Left lung (tissue), 10 donors: ENCODE data around the gene ZNF423. TPM values are rescaled to one million over a fixed set of nuclear protein-coding genes. Genes with fewer than 3 reads are reported as not detected.
A peak's percentile ranks its signal among the peaks of the same experiment; 100 is the strongest.

ENCODE experiments used
- ATAC-seq: fragments of 200-7000 bp; cut with Tn5 transposase; one replicate; pipeline ENCODE4 v1.9.1; 2020; ENCODE audit warnings: moderate library complexity
- DNase-seq, 4 donors: peaks; one replicate each; pipeline ENCODE4 v3.0.0-alpha.2; 2013 to 2020
- H3K27ac ChIP-seq, 2 donors: fragments of 200-600 bp; sonication (generic) in 1 of 2; one replicate each; pipeline versions ENCODE4 v1.5.0 to v1.8.0; 2020 to 2021
- H3K27me3 ChIP-seq, 2 donors: fragments of 200-600 bp; sonication (generic) in 1 of 2; one replicate each; pipeline versions ENCODE4 v1.5.0 to v1.8.0; 2020 to 2021
- H3K36me3 ChIP-seq, 2 donors: fragments of 200-600 bp; sonication (generic) in 1 of 2; one replicate each; pipeline versions ENCODE4 v1.5.0 to v1.8.0; 2020 to 2021
- H3K4me1 ChIP-seq, 2 donors: fragments of 200-600 bp; one replicate each; pipeline ENCODE4 v1.8.0; 2021
- H3K4me3 ChIP-seq, 2 donors: fragments of 200-600 bp; sonication (generic) in 1 of 2; one replicate each; pipeline versions ENCODE4 v1.5.0 to v1.8.0; 2020 to 2021; ENCODE audit warnings: mild to moderate bottlenecking in 1 of 2
- H3K9me3 ChIP-seq, 2 donors: fragments of 200-600 bp; sonication (generic) in 1 of 2; one replicate each; pipeline versions ENCODE4 v1.5.0 to v1.8.0; 2020 to 2021
- CTCF ChIP-seq, 2 donors: fragments of 200-600 bp; sonication (generic) in 1 of 2; IDR thresholded peaks; one replicate each; pipeline versions ENCODE4 v1.5.0 to v1.8.0; 2021; ENCODE audit warnings: antibody characterized with exemption in 2 of 2
- intact Hi-C, 2 donors: fragments of 100-400 bp; cut with DNase I; formaldehyde crosslinking; loops; one replicate each; pipeline versions ENCODE4 v1.11.2 to v1.14.2; 2022
- polyA plus RNA-seq, 6 donors: library from polyadenylated mRNA; unstranded; fragments of 120-200 nt; gene quantifications; one replicate each; pipeline ENCODE4 v1.2.1, GENCODE V29; 2013; ENCODE audit not compliant: insufficient read length in 6 of 6
- total RNA-seq, 2 donors: library from RNA; stranded (reverse); fragmentation: NEBNext Ultra II Directional; extraction: Animal tissue kit (Norgen Biotek cat#: 25700); gene quantifications; one replicate each; pipeline ENCODE4 v1.2.1, GENCODE V29; 2021
- donor health status: DM: no; HTN: yes; CAD: no.
- donor health status: DM: no; HTN: no; CAD: no.

Gene ZNF423
- total and polyA plus RNA-seq, 8 donors, result 7.8 to 30.5 (median 26.6) TPM

- TF ChIP-seq CTCF (IDR thresholded peaks at IDR 0.05), result no peak
- Histone ChIP-seq H3K4me1 (peaks cover 8 to 26% of the 10 kb centered on the region in 2 donors), H3K27me3 (peaks cover 0 to 30% of the 10 kb centered on the region in 2 donors), H3K4me3 (no peak overlapping the region), H3K9me3 (no peaks in the 10 kb centered on the region), H3K36me3 (no peaks in the 10 kb centered on the region), H3K27ac (peak overlapping the region in 1 of 2 donors; percentile 23)
- intact Hi-C loops, result no loop called here
- DNase-seq, result peak in 2 of 4 donors; percentile 57 to 70
- ATAC-seq, result no peak
Observed at GRCh38 chr16:49838441-49839016, 17.4 kb downstream of the ZNF423 start.

GRCh38 chr16:49837688-49838410, 18.1 kb downstream of the ZNF423 start:
- no peak overlapping the region for H3K27ac ChIP-seq
- ATAC-seq (no peak), DNase-seq (no peak)
- intact Hi-C loops, result no loop called here
- peaks cover 8 to 26% of the 10 kb centered on the region in 2 donors for H3K4me1 ChIP-seq
- H3K36me3 ChIP-seq, result no peaks in the 10 kb centered on the region
- peaks cover 0 to 30% of the 10 kb centered on the region in 2 donors for H3K27me3 ChIP-seq
- TF ChIP-seq CTCF (IDR thresholded peaks at IDR 0.05), result no peak
- no peak overlapping the region for H3K4me3 ChIP-seq
- H3K9me3 ChIP-seq, result no peaks in the 10 kb centered on the region

- ATAC-seq (no peak), DNase-seq (no peak)
- Histone ChIP-seq H3K4me3 (no peak overlapping the region), H3K4me1 (peaks cover 8 to 26% of the 10 kb centered on the region in 2 donors), H3K27me3 (peaks cover 0 to 30% of the 10 kb centered on the region in 2 donors), H3K27ac (peak overlapping the region in 1 of 2 donors; percentile 65), H3K9me3 (no peaks in the 10 kb centered on the region), H3K36me3 (no peaks in the 10 kb centered on the region)
- intact Hi-C loops, result no loop called here
- TF ChIP-seq CTCF (IDR thresholded peaks at IDR 0.05), result no peak
Observed at GRCh38 chr16:49836668-49837067, 19.2 kb downstream of the ZNF423 start.

DNA sequence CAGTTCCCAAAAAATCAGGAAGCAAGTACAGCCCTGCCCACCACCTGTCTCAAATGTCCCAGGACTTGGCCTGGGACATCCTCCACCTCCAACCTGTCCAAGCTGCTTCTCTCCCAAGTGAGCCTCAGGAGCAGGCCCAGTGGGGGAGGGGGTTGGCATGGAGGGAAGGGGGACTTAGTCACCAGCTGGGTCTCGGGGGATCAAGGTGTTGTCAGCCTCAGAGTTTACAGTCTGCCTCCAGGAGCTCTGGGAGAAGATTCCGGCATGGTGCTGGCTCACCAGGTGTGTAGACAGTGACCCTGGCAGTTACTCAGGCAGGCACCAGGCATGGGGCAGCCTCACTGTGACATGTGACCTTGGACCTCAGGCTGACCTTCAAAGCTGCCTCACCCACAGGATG, 19.7 kb downstream of the ZNF423 start:
- intact Hi-C loops, result no loop called here
- DNase-seq, result no peak
- no peak for TF ChIP-seq CTCF (IDR thresholded peaks at IDR 0.05)

DNA sequence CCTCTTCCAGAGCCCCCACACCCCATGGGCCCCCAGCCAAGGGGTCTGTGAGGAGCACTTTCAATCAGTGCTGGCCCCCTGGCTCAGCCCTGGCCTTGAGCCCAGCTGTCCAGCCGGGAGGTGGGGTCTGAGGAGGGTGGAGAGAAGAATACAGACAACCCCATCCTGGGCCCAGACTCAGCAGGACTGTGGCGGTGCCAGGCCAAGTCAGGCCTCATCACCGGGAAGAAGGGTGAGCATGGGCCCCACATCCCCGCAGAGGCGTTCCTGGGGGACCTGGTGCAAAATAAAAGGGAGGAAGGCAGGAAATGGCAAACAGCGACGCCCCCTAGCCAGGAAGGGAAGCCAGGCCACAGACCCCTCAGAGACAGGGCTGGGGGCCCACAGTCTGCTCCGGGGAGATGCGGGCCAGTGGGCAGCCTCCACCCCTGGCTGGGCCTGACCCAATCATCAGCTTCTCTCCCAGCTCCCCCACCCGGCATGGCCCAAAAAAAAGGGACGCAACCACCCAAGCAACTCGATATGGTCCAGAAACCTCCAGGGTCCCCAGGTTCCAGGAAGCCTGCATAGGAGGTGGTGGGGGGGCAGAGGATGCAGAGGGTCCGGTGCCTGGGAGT, 20.6 kb downstream of the ZNF423 start:
- peaks cover 8 to 26% of the 10 kb centered on the region in 2 donors for H3K4me1 ChIP-seq
- DNase-seq (peak in 2 of 4 donors; percentile 65), ATAC-seq (no peak)
- H3K9me3 ChIP-seq, result no peaks in the 10 kb centered on the region
- TF ChIP-seq CTCF (IDR thresholded peaks at IDR 0.05), result no peak
- peaks cover 0 to 30% of the 10 kb centered on the region in 2 donors for H3K27me3 ChIP-seq
- intact Hi-C loops, result no loop called here
- H3K4me3 ChIP-seq, result no peak overlapping the region
- no peaks in the 10 kb centered on the region for H3K36me3 ChIP-seq
- peak overlapping the region; percentile 65 to 69 for H3K27ac ChIP-seq

More for the DNA sequence above, 19.7 kb downstream of the ZNF423 start:
- no peak for ATAC-seq
- H3K4me1 ChIP-seq, result peaks cover 8 to 26% of the 10 kb centered on the region in 2 donors
- H3K4me3 ChIP-seq, result no peak overlapping the region
- H3K27me3 ChIP-seq, result peaks cover 0 to 30% of the 10 kb centered on the region in 2 donors
- H3K36me3 ChIP-seq, result no peaks in the 10 kb centered on the region
- H3K27ac ChIP-seq, result peak overlapping the region in 1 of 2 donors; percentile 65
- no peaks in the 10 kb centered on the region for H3K9me3 ChIP-seq
